Vagina (tissue), 2 donors: Measurements from ENCODE around the gene TXNRD3.

Source experiments
- POLR2A ChIP-seq, 2 donors: fragments of 450-650 bp; IDR thresholded peaks; one replicate each; pipeline ENCODE4 v1.6.1; 2017; ENCODE audit warnings: antibody characterized with exemption in 2 of 2, mild to moderate bottlenecking in 2 of 2, moderate library complexity in 2 of 2
- TF ChIP-seq, protein P1 (sequence below), 3 experiments: fragments of 450-650 bp in 2 of 3; fragments of 200-600 bp in 1 of 3; sonication (generic) in 1 of 3; IDR thresholded peaks; one replicate each; pipeline ENCODE4 v1.5.1; 2017 to 2019; ENCODE audit warnings: antibody characterized with exemption in 3 of 3, mild to moderate bottlenecking in 2 of 3, moderate library complexity in 2 of 3

DNA sequence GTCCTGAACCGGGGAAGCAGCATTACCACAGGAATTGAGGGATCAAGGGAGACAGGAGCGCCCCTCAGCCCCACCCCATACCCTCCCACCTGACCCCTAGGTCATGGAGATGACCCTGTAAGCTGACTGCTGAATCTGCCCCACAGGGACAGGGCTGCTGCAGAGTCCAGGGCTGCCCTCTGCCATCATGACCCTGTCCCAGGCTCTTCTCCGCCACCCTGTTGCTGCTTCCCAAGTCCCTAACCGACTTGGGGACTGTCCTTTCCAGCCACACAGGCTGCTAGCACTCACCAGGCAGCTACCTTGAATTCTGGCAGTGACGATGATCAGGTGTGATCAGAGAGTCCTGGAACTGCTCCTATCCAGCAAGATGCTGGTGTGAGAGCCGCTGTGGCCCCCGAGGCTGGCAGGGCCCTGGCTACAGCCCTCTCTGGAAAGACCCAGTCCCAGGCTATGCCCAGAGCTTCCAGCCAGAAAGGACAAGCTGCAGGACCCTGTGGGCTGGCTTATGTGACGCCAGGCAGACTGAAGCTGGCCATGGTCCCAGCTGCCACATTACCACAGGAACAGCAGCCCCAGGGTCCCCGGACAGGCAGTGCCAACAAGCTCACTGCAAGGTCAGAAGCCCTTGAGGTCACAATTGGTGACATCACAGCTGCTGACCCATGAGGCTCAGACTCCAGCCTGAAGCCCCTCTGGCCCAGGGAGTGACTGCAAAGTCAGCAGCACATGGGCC is 96.4 kb downstream of the TXNRD3 start, which contains the start of gene C3orf22:
- TF ChIP-seq POLR2A (IDR thresholded peaks at IDR 0.05) = no peak
- TF ChIP-seq, protein P1, sequence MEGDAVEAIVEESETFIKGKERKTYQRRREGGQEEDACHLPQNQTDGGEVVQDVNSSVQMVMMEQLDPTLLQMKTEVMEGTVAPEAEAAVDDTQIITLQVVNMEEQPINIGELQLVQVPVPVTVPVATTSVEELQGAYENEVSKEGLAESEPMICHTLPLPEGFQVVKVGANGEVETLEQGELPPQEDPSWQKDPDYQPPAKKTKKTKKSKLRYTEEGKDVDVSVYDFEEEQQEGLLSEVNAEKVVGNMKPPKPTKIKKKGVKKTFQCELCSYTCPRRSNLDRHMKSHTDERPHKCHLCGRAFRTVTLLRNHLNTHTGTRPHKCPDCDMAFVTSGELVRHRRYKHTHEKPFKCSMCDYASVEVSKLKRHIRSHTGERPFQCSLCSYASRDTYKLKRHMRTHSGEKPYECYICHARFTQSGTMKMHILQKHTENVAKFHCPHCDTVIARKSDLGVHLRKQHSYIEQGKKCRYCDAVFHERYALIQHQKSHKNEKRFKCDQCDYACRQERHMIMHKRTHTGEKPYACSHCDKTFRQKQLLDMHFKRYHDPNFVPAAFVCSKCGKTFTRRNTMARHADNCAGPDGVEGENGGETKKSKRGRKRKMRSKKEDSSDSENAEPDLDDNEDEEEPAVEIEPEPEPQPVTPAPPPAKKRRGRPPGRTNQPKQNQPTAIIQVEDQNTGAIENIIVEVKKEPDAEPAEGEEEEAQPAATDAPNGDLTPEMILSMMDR (IDR thresholded peaks at IDR 0.05) = no peak
